NT2/D1 (cell line): ENCODE results near the gene TMEM234.

Experiments
- SUZ12 ChIP-seq: IDR thresholded peaks from 2 replicates; pipeline ENCODE4 v1.6.1; 2011; ENCODE audit not compliant: insufficient read length, insufficient read depth; ENCODE audit errors: extremely low read depth
- YY1 ChIP-seq: IDR thresholded peaks from 2 replicates; pipeline ENCODE4 v1.6.1; 2011; ENCODE audit not compliant: insufficient read length, insufficient read depth
- ZNF274 ChIP-seq: IDR thresholded peaks from 2 replicates; pipeline ENCODE4 v1.6.1; 2011; ENCODE audit warnings: mild to moderate bottlenecking, low read depth, low read length

DNA sequence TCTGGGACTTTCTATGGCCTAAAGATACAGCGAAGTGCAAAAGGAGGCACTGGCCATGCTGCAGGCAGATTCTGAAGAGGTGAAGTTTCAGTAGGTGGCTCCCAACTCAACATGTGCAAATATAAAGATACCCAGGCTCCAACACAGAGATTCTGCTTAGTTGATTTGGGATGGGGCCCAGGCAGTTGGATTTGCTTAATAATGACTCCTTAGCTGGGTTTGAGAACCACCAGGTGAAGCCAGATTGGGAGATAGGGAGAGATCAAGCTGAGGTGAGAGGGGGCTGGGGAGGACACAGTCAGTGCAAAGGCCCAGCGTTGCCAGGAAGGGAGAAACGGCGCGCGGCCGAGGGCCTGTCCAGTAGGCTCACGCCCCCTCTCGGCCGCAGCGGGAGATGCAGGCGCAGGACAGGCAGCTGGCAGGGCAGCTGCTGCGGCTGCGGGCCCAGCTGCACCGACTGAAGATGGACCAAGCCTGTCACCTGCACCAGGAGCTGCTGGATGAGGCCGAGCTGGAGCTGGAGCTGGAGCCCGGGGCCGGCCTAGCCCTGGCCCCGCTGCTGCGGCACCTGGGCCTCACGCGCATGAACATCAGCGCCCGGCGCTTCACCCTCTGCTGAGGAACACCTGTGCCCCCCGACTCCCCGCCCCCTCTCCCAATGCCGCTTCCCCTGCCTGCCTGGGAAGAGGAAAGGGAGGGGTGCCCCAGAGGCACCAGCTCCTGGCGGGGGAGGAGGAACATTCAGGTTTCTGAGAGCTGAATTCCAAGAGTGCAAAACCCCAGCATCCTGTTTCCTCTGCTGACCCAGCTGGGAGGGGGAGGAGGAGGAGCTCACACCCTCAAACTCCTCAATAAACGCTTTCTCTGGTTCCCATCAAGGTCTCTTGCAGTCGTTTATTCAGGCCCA is 26.1 kb upstream of the TMEM234 start:
- TF ChIP-seq YY1 = no peak
- TF ChIP-seq ZNF274 = no peak
- no peak for TF ChIP-seq SUZ12
